ENCODE data around the gene NTHL1. TPM values are rescaled to one million over a fixed set of nuclear protein-coding genes. Genes with fewer than 3 reads are reported as not detected.

NTHL1 gene
- total and polyA plus RNA-seq, 2 of the 13 experiments (the other 11 are each of a cell fraction or from before 2014, with no cell fraction given): 47.5 to 64.9 TPM

DNA sequence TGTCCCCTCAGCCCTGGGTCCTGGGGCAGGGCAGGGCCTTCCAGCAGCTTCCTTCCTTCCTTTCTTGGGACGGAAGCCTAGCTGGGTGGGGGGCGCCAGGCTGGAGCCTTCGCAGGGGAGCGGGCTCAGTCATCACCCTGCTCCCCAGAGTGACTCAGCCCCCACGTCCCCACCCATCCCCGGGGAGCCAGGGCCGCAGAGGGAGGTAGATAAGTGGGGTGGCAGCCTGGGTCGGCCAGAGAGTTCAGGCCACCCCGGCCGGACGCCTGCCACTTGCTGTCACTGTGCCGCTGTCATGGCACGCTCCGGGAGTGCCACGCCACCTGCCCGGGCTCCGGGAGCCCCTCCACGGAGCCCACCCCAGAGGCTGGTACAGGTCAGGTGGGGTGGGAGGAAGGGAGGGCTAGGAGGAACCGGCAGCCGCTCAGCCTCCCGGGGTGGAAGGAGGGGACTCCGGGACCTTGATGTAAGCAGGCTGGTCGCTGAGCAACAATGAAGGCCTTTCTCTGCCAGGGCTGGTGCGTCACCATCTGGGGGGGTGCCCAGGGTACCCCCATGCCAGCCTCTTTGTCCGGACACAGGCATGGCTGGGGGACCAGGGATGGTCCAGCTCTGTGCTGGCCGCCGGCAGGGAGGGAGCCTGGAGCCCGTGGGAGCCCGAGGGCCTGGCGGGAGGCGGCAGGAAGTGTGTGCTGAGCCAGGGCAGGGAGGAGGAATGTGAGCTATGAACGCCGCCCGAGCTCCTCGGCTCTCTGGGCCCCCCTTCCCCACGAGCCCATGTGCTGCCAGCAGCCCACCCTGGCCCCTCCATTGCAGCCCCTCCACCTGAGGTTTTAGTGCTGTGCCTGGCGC lies 14.4 kb downstream of the NTHL1 start (continued):
- TF ChIP-seq, protein P1, sequence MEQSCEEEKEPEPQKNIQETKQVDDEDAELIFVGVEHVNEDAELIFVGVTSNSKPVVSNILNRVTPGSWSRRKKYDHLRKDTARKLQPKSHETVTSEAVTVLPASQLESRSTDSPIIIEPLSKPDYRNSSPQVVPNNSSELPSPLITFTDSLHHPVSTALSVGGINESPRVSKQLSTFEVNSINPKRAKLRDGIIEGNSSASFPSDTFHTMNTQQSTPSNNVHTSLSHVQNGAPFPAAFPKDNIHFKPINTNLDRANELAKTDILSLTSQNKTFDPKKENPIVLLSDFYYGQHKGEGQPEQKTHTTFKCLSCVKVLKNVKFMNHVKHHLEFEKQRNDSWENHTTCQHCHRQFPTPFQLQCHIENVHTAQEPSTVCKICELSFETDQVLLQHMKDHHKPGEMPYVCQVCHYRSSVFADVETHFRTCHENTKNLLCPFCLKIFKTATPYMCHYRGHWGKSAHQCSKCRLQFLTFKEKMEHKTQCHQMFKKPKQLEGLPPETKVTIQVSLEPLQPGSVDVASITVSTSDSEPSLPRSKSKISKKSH (CRISPR knock-in tag; IDR thresholded peaks at IDR 0.05; ENCODE audit: borderline replicate concordance): no peak; the same call in 1 of the 2 replicates
- no peak for TF ChIP-seq ZNF557 (CRISPR knock-in tag; IDR thresholded peaks at IDR 0.05)
- no peak; the same call in 1 of the 2 replicates for TF ChIP-seq TBX2 (CRISPR knock-in tag; IDR thresholded peaks at IDR 0.05; ENCODE audit: borderline replicate concordance)
- peak; percentile 24 for TF ChIP-seq HNRNPLL (IDR thresholded peaks at IDR 0.05; ENCODE audit: low read depth, low read length, poor library complexity, severe bottlenecking)
- 0 out of 2 replicates have a peak, but pooled peaks have one; percentile 24 for TF ChIP-seq SMYD3 (CRISPR knock-in tag; IDR thresholded peaks at IDR 0.05)
- no peak for TF ChIP-seq HDAC6 (IDR thresholded peaks at IDR 0.05; ENCODE audit: low read depth, low read length)
- TF ChIP-seq, protein P2, sequence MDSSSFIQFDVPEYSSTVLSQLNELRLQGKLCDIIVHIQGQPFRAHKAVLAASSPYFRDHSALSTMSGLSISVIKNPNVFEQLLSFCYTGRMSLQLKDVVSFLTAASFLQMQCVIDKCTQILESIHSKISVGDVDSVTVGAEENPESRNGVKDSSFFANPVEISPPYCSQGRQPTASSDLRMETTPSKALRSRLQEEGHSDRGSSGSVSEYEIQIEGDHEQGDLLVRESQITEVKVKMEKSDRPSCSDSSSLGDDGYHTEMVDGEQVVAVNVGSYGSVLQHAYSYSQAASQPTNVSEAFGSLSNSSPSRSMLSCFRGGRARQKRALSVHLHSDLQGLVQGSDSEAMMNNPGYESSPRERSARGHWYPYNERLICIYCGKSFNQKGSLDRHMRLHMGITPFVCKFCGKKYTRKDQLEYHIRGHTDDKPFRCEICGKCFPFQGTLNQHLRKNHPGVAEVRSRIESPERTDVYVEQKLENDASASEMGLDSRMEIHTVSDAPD (CRISPR knock-in tag; IDR thresholded peaks at IDR 0.05): no peak
- TF ChIP-seq ZNF703 (CRISPR knock-in tag; IDR thresholded peaks at IDR 0.05; ENCODE audit: borderline replicate concordance): no peak
- no peak for TF ChIP-seq SMARCE1 (IDR thresholded peaks at IDR 0.05; ENCODE audit: borderline replicate concordance)
- no peak for TF ChIP-seq SP2 (CRISPR knock-in tag; IDR thresholded peaks at IDR 0.05)
- TF ChIP-seq, protein P3, sequence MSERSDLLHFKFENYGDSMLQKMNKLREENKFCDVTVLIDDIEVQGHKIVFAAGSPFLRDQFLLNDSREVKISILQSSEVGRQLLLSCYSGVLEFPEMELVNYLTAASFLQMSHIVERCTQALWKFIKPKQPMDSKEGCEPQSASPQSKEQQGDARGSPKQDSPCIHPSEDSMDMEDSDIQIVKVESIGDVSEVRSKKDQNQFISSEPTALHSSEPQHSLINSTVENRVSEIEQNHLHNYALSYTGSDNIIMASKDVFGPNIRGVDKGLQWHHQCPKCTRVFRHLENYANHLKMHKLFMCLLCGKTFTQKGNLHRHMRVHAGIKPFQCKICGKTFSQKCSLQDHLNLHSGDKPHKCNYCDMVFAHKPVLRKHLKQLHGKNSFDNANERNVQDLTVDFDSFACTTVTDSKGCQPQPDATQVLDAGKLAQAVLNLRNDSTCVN (CRISPR knock-in tag; IDR thresholded peaks at IDR 0.05; ENCODE audit: borderline replicate concordance): no peak
- no peak for TF ChIP-seq U2AF1 (optimal IDR thresholded peaks at IDR 0.05; ENCODE audit: low read depth, low read length)
- TF ChIP-seq, protein P4, sequence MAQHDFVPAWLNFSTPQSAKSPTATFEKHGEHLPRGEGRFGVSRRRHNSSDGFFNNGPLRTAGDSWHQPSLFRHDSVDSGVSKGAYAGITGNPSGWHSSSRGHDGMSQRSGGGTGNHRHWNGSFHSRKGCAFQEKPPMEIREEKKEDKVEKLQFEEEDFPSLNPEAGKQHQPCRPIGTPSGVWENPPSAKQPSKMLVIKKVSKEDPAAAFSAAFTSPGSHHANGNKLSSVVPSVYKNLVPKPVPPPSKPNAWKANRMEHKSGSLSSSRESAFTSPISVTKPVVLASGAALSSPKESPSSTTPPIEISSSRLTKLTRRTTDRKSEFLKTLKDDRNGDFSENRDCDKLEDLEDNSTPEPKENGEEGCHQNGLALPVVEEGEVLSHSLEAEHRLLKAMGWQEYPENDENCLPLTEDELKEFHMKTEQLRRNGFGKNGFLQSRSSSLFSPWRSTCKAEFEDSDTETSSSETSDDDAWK (CRISPR knock-in tag; IDR thresholded peaks at IDR 0.05): no peak
- TF ChIP-seq, protein P5, sequence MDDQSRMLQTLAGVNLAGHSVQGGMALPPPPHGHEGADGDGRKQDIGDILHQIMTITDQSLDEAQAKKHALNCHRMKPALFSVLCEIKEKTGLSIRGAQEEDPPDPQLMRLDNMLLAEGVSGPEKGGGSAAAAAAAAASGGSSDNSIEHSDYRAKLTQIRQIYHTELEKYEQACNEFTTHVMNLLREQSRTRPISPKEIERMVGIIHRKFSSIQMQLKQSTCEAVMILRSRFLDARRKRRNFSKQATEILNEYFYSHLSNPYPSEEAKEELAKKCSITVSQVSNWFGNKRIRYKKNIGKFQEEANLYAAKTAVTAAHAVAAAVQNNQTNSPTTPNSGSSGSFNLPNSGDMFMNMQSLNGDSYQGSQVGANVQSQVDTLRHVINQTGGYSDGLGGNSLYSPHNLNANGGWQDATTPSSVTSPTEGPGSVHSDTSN (CRISPR knock-in tag; IDR thresholded peaks at IDR 0.05; ENCODE audit: borderline replicate concordance): no peak
- peak; percentile 15; the same call in 1 of the 2 replicates for TF ChIP-seq GATAD1 (CRISPR knock-in tag; IDR thresholded peaks at IDR 0.05)
- TF ChIP-seq, protein P6, sequence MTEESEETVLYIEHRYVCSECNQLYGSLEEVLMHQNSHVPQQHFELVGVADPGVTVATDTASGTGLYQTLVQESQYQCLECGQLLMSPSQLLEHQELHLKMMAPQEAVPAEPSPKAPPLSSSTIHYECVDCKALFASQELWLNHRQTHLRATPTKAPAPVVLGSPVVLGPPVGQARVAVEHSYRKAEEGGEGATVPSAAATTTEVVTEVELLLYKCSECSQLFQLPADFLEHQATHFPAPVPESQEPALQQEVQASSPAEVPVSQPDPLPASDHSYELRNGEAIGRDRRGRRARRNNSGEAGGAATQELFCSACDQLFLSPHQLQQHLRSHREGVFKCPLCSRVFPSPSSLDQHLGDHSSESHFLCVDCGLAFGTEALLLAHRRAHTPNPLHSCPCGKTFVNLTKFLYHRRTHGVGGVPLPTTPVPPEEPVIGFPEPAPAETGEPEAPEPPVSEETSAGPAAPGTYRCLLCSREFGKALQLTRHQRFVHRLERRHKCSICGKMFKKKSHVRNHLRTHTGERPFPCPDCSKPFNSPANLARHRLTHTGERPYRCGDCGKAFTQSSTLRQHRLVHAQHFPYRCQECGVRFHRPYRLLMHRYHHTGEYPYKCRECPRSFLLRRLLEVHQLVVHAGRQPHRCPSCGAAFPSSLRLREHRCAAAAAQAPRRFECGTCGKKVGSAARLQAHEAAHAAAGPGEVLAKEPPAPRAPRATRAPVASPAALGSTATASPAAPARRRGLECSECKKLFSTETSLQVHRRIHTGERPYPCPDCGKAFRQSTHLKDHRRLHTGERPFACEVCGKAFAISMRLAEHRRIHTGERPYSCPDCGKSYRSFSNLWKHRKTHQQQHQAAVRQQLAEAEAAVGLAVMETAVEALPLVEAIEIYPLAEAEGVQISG (CRISPR knock-in tag; IDR thresholded peaks at IDR 0.05): peak; percentile 31; the same call in 1 of the 2 replicates
- no peak for TF ChIP-seq ZNF207 (IDR thresholded peaks at IDR 0.05; ENCODE audit: borderline replicate concordance)
- TF ChIP-seq CBX1 (IDR thresholded peaks at IDR 0.05; ENCODE audit: low read depth): no peak
- no peak for TF ChIP-seq CHD4 (IDR thresholded peaks at IDR 0.05; ENCODE audit: borderline replicate concordance, low read length)
